GM18508 (cell line): ENCODE results near the gene ZNF77.
"Not testable (repeated sequence)": the region's sequence is repeated elsewhere in the genome, so short reads cannot be mapped to it uniquely, and the experiment has no call there.

Experiments used
- ATAC-seq: cut with Tn5 transposase; IDR thresholded peaks from one replicate; pipeline ENCODE4 v1.9.1; 2021; ENCODE audit warnings: moderate number of reproducible peaks; ENCODE audit not compliant: insufficient read depth, unreplicated experiment

The ZNF77 gene

DNA sequence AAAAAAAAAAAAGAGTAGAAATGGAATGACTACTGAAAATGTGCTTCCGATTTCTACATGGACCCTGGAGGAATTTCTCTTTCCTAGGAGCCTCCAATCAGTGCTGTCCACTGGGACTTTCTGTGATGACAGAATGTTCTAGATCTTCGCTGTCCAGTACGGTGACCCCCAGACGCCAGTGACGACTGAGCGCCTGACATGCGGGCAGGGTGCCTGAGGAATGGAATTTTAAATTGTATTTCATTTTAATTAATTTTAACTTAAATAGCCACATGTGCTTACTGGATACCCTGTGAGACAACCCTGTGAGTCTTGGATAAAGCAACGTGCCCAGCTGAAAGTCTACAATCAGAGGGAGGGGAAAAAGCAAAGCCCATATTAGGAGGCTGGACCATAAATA lies 28.5 kb upstream of the ZNF77 start:
- no peak for ATAC-seq

DNA sequence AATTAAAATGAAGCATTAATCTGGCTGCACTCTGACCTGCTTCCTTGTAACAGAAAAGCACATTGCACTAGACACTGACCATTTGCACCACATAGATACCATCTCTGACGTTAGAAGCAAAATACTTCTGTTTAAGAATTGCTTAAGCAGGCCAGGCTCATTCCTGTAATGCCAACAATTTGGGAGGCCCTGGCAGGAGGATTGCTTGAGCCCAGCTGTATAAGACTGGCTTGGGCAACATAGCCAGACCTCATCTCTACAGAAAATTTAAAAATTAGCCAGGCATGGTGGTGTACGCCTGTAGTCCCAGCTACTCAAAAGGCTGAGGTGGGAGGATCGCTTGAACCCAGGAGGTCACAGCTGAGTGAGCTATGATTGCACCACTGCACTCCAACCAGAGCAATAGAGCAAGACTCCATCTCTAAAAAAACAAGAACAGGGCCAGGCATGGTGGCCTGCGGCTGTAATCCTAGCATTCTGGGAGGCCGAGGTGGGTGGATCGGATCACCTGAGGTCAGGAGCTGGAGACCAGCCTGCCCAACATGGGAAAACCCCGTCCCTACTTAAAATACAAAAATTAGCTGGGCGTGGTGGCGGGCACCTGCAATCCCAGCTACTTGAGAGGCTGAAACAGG lies 25.5 kb upstream of the ZNF77 start:
- ATAC-seq, result no peak

DNA sequence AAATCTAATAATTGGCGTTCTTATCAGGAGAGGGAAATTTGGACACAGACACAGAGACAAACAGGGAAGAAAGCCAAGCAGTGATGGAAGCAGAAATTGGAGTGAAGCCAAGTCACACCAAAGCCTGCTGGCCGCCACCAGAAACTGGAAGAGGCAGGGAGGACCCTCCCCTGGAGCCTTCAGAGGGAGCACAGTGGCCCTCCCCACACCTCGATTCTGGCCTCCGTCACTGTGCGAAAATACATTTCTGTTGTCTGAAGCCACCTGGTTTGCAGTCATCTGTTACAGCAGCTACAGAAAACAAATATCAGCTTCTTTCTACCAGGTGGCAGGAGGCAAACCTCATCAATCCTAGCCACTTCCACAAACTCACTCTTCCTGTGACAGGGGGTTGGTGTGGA lies 24.3 kb upstream of the ZNF77 start:
- ATAC-seq, result no peak

DNA sequence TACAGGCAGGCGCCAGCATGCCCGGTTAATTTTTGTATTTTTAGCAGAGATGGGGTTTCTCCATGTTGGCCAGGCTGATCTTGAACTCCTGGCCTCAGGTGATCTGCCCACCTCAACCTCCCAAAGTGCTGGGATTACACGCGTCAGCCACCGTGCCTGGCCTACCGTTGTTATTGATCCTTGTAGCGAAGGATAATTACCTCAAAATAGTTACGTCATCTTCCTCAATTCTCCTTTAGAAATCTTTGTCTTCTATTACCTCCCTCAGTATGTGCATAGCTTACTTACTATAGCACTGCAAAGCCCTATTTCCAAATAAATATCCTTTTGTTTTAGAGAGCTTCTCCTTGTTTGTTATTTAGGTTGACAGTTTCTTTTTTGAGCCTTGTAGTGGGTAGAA lies 23.2 kb upstream of the ZNF77 start:
- ATAC-seq, result no peak

DNA sequence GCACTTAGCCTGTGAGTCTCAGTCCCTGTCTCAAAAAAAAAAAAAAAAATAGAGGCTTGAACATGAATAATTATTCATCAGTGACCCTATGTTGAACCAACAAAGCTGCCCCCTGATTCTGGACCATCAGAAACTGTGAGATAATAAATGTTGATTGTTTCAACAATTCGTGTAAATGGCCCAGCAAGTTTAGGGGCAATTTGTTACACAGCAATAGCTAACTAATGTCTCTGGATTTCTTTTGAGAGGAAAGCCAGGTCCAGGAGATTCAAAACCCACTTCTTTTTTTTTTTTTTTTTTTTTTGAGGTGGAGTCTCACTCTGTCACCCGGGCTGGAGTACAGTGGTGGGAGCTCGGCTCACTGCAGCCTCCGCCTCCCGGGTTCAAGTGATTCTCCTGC lies 20.1 kb upstream of the ZNF77 start:
- ATAC-seq, result no peak

DNA sequence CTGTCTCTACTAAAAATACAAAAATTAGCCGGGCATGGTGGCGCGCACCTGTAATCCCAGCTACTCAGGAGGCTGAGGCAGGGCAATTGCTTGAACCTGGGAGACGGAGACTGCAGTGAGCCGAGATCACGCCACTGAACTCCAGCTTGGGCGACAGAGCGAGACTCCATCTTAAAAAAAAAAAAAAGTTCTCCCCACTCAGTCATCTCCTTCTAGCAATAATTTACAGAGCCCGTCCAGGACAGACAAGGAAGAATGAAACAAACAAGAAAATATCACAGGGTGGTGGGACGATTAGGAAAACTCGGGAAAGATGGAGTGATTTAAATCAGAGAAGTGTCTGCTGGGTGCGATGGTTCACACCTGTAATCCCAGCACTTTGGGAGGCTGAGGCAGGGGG lies 18.9 kb upstream of the ZNF77 start:
- not testable (repeated sequence) for ATAC-seq

DNA sequence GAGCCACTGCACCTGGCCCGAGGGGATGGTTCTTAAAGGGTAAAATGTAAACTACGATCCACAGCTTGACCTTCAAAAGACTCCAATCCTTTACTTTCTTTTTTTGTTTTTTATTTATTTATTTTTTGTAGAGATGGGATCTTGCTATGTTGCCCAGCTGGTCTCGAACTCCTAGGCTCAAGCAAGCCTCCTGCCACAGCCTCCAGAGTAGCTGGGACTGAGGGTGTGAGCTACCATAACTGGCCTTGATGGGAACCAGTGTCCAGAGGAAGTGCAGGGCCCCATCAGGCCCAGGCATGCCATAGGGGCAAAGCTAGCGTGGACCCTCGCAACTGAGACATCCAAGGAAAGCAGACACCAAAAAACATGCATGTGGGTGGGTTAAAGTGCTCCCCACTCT lies 18.4 kb upstream of the ZNF77 start:
- no peak for ATAC-seq

DNA sequence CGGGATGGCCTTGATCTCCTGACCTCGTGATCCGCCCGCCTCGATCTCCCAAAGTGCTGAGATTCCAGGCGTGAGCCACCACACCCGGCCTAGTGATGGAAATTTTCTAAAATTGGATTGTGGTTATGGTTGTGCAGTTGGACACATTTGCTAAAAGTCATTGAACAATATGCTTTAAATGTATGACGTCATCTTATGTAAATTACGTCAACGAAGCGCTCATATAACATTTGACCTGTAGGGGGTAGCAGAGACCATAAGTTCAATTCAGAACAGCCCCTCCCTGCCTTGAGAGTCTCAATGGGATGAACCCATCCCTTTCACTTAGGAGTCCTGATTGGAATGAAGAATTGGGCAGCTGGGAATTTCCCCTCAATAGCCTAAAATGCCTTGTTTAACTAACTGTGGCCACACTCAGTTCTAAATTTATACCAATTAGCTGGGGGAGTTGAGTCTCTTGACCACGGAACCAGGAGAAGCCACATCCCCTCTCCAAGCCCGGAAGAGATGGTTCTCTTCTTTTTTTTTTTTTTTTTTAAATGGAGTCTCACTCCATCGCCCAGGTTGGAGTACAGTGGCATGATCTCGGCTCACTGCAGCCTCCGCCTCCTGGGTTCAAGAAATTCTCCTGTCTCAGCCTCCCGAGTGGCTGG lies 17.4 kb upstream of the ZNF77 start:
- no peak for ATAC-seq

DNA sequence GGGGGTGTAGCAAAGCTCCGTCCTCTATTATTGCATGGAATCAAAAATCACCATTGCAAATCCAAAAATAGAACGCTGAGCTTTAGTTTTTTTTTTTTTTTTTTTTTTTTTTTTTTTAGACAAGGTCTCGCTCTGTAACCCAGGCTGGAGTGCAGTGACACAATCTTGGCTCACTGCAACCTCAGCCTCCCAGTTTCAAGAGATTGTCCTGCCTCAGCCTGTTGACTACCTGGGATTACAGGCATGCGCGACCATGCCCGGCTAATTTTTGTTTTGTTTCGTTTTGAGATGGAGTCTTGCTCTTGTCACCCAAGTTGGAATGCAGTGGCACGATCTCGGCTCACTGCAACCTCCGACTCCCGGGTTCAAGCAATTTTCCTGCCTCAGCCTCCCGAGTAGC lies 15.3 kb upstream of the ZNF77 start:
- ATAC-seq, result no peak

DNA sequence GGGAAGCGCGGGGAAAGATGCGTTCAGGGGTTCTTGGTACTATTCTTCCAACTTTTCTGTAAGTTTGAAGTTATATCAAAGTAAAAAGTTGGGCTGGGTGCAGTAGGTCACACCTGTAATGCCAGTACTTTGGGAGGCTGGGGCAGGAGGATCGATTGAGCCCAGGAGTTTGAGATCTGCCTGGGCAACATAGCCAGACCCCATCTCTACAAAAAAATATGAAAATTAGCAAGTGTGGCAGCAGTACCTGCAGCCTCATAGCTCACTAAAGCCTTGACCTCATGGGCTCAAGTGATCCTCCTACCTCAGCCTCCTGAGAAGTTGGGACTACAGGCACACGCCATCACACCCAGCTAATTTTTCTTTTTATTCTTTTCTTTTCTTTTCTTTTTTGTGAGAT lies 12.4 kb upstream of the ZNF77 start:
- no peak for ATAC-seq

DNA sequence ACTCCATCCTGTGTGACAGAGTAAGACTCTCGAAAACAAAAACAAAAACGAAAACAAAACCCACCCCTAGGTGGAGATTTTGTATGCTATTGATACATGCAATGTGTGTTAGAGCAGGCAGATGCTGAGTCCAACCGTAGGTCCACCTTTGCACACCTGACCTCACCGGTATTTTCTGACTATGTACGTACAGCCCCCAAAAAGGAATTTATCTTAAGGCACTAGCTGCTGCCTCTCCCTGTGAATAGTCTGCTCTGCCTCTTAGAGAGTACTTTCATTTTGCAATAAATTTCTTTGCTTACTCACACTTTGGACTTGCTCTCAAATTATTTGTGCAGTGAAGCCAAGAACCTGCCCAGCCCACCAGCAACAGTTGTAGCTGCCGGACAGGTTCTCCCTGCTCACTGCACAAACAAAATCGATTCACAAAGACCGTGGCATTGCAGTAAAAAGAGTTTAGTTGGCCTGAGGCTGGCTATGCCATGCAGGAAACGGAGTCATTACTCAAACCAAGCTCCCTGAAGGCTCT lies 8.2 kb upstream of the ZNF77 start:
- ATAC-seq, result no peak

DNA sequence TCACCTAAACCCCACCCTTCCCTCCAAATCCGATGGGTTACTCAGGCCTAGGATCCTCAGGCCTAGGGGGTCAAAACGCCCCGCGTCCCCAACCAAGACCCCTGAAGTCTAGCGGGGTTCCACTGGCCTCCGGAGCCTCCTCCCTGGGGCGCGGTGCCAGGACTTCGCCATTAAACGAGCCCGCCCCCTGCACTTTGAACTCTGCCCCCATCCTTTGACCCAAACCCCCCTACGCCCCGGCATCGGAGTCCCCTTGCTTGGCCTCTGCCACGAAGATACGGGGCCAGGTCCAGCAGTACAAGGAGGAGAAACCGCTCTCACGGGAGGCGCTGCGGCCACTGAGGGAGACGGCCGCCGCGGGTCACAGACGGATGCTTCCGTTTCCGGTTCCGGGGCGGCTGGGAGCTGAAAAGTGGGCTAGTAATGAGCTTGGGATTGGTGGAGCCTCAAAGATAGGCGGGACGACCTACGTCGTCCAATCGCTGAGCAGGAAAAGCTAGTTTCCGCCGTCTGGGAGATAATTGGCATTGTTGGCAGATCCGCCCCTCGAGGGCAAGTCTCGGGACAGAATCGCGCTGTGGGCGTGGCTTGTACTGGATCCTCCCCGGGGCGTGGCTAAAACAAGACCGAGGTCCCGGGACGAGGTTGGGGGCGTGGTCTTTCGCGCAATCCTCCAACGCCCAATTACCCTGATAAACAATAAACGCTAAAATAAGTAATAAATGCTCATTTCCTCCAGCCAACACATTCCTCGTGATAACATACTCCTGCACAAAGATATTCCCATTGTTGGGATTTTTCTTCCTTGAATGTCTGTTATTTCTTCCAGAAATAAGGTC lies 5.7 kb upstream of the ZNF77 start:
- peak; percentile 82 for ATAC-seq

DNA sequence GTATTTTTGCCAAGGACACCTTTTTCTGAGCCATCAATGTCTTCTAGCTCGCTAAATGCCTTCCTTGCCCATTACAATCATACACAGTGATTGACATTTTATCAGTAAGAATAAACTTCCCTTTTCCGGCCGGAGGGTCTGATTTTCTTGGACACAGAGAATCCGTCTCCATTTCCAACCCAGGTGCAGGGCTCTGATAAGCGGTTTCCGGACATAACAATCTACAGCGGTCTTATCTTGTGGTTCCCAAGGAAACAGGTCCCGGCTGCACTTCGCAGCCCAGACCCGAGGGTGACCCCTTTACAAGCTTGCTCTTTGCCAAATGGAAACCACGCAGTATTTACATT lies 5.1 kb upstream of the ZNF77 start:
- no peak for ATAC-seq

DNA sequence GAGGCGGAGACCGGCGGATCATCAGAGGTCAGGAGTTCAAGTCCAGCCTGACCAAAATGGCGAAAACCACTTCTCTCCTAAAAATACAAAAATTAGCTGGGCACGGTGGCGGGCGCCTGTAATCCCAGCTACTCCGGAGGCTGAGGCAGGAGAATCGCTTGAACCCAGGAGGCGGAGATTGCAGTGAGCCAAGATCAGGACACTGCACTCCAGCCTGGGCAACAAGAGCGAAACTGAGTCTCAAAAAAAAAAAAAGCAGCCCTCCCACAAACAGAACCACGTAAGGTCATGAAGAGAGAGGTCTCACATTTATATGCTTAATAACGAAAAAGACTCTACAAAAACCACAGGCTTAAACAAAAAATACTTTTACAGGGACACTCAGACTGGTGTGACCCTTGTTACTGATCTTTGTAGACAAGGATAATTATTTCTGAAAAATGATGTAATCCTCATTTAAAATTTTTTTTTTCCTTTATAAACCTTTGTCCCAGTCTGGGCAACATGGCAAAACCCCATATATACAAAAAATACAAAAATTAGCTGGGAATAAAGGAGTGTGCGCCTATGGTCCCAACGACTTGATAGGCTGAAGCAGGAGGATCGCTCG lies 909 bp upstream of the ZNF77 start:
- no peak for ATAC-seq

DNA sequence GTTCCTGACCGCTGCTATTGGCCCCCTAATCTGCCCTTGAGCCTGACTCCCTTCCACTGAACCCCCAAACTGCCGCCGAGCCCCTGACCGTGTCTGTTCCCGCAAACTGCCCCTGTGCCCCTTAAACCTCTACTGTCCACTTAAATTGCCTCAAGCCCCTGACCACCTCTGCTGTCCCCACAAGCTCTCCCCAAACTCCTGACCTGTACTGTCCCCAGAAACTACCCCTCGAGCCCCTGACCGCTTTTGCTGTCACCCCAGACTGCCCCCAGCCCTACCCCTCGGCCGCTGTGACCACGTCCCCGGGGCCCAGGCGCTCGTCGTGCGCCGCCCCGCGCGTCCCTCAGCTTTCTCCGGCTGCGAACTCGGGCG lies 382 bp downstream of the ZNF77 start:
- ATAC-seq, result no peak

DNA sequence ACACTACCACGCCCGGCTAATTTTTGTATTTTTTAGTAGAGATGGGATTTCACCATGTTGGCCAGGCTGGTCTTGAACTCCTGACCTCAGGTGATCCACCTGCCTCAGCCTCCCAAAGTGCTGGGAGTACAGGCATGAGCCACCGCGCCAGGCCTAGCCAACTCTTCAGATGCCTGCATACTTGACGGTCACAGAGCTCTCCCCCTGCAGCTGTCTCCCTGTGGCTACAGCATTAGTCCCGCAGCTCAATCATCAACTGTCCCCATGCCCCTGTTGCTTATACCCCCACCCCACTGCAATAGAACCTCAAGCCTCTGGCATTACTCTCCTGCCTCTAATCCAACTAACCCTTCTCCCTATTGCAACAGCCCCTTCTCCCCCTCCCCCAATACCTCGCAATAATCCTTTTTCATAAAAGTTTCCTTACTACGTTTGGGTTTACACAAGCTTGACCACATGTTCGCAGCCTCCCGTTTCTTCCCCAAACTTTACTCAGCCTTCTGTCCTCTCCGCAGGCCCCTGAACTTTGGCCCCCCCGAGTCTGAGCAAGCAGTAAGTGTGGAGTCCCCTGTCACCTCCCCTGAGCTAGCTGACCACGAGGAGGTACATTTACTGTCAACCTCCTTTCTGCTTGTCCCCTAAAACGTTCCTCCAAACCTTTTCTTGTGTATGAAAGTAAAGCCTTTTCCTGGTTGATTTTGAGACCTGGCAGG lies 1.7 kb downstream of the ZNF77 start:
- ATAC-seq, result no peak

DNA sequence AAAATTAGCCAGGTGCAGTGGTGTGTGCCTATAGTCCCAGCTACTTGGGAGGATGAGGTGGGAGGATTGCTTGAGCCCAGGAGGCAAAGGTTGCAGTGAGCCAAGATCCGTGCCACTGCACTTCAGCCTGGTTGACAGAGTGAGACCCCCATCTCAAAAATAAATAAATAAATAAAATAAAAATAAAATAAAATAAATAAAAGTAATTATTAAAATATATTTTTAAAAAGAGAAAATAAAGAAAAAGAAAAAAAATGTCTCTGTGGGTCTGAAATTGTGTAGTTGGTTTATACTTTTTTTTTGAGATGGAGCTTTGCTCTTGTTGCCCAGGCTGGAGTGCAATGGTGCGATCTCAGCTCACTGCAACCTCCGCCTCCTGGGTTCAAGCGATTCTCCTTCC lies 8.9 kb downstream of the ZNF77 start:
- not testable (repeated sequence) for ATAC-seq

DNA sequence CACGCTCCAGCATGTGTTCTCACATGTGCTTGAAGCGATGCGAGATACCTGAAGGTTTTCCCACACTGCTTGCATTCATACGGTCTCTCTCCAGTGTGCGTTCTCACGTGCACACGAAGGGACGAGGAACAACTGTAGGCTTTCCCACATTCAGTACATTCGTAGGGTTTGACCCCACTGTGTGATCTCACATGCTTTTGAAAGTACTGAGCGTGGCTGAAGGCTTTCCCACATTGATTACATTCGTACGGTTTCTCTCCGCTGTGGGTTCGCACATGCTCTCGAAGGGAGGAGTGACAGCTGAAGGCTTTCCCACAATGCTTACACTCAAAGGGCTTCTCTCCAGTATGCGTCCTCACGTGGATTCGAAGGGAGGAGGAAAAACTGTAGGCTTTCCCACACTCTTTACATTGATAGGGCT lies 11.3 kb downstream of the ZNF77 start:
- no peak for ATAC-seq

DNA sequence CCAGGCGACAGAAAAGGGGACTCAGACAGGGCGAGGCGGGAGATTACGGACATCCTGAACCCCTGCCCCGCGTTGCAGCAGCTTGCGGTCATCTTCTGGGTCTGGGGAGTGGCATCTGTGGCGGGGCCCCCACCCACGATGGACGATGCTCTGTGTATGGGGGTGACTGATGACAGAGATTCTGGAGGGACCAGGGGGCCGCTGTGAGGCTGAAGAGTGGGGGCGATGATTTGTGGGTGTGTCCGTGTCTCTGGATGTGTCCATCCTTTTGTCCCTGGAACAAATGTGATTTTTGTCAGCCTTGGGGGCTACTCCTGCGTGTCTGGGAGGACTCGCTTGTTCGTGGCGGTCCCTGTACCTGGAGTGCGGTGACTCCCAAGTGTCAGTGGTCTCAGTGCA lies 17.7 kb downstream of the ZNF77 start:
- no peak for ATAC-seq

DNA sequence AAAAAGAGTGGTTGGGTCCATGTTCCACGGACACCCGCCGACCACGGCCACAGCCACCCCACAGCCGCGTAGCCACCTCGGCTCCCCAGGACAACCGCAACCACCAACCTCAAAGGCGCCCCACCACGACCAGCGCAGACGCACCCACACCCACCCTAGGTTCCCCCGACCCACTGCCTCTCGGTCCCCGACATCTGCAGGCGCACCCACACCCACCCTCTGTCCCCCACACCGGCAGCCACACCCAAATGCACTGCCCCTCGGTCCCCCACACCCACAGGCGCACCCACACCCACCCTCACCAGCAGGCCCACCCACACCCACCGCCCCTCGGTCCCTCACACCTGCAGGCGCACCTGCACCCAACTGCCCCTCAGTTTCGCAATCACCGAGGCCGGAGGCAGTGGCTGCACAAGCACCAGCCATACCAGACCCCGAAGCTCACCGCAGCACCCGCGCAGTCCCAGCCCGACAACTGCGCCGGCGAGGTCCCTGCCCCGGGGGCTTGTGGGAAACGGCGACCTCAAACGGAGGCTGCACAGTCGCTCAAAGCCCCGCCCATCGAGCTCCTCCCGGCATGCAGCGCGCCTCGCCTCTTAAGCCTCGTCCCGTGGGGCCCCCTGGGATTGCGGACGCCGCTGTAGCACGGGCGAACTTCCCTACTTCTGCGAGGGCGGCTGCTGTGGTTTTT lies 18.3 kb downstream of the ZNF77 start:
- no peak for ATAC-seq
